GM12878 (cell line): ENCODE measurements around the gene RRAD.

Experiments
- CTCF ChIP-seq, 3 experiments: IDR thresholded peaks in 2 of 3; conservative IDR thresholded peaks in 1 of 3; 2 replicates each; pipeline ENCODE4 v1.5.1; 2011; ENCODE audit warnings: low read depth in 3 of 3, low read length in 3 of 3, mild to moderate bottlenecking in 3 of 3, control low read depth in 2 of 3, moderate library complexity in 2 of 3, inconsistent platforms in 1 of 3, mixed read lengths in 1 of 3; ENCODE audit not compliant: control insufficient read depth in 2 of 3, insufficient read depth in 1 of 3; ENCODE audit errors: extremely low read depth in 1 of 3
- KAT2A ChIP-seq: conservative IDR thresholded peaks from 2 replicates; pipeline ENCODE4 v1.6.1; 2011; ENCODE audit warnings: low read depth, low read length; ENCODE audit not compliant: control insufficient read depth
- MYB ChIP-seq: fragments of 150-350 bp; IDR thresholded peaks from 2 replicates; pipeline ENCODE4 v1.6.1; 2014; ENCODE audit warnings: mild to moderate bottlenecking, low read depth, low read length, borderline replicate concordance
- POLR2AphosphoS5 ChIP-seq: IDR thresholded peaks from 2 replicates; pipeline ENCODE4 v1.6.1; 2011; ENCODE audit warnings: mild to moderate bottlenecking, low read length, inconsistent platforms

DNA sequence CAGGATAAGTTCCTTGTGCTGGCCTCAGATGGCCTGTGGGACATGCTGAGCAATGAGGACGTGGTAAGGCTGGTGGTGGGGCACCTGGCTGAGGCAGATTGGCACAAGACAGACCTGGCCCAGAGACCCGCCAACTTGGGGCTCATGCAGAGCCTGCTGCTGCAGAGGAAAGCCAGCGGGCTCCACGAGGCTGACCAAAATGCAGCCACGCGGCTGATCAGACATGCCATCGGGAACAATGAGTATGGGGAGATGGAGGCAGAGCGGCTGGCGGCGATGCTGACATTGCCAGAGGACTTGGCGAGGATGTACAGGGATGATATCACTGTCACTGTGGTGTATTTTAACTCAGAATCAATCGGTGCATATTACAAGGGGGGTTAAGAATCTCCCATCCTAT, 39.8 kb downstream of the RRAD start:
- no peak for TF ChIP-seq CTCF (IDR thresholded peaks at IDR 0.05 in 2 of 3, conservative IDR thresholded peaks at IDR 0.05 in 1 of 3; ENCODE audit: control insufficient read depth in 2 of 3, extremely low read depth in 1 of 3, insufficient read depth in 1 of 3, low read depth in 3 of 3, low read length in 3 of 3)
- no peak for TF ChIP-seq KAT2A
- TF ChIP-seq POLR2AphosphoS5: no peak
- no peak for TF ChIP-seq MYB
